HL-60/S4 (cell line): ENCODE measurements around the gene PAX4.

Source experiments
- in situ Hi-C: fragments of 300-500 bp; cut with MboI; formaldehyde crosslinking; loops from 2 replicates; pipeline ENCODE4 v1.14.3; 2022; ENCODE audit warnings: low sequenced_read_pairs

The PAX4 gene

GRCh38 chr7:127618042-127618441, at the start of gene PAX4:
Gene PAX4, minus strand, starts transcription at chr7:127618142. Its CDS starts 2,214 bp downstream, at chr7:127615928.
- in situ Hi-C loops, result no loop called here

GRCh38 chr7:127667017-127667670, 49.2 kb upstream of the PAX4 start:
- in situ Hi-C loops, result no loop called here

- in situ Hi-C loops, result no loop called here
Measured at GRCh38 chr7:127666602-127667001, 48.7 kb upstream of the PAX4 start.

GRCh38 chr7:127665922-127666321, 48.0 kb upstream of the PAX4 start:
- in situ Hi-C loops, result no loop called here

GRCh38 chr7:127658970-127659630, 41.2 kb upstream of the PAX4 start:
- in situ Hi-C loops, result no loop called here

GRCh38 chr7:127657500-127657899, 39.6 kb upstream of the PAX4 start:
- in situ Hi-C loops, result no loop called here

GRCh38 chr7:127655720-127656119, 37.8 kb upstream of the PAX4 start:
- in situ Hi-C loops, result no loop called here

GRCh38 chr7:127654404-127655394, 36.8 kb upstream of the PAX4 start:
- in situ Hi-C loops, result no loop called here

GRCh38 chr7:127653396-127653795, 35.5 kb upstream of the PAX4 start:
- in situ Hi-C loops, result no loop called here

- in situ Hi-C loops, result no loop called here
Measured at GRCh38 chr7:127652333-127653248, 34.6 kb upstream of the PAX4 start.

- in situ Hi-C loops, result no loop called here
Measured at GRCh38 chr7:127651556-127652332, 33.8 kb upstream of the PAX4 start, which contains the start of gene SND1. Gene SND1, plus strand, starts transcription at chr7:127652194. Its CDS starts 180 bp downstream, at chr7:127652374.

GRCh38 chr7:127650847-127651555, 33.1 kb upstream of the PAX4 start:
- in situ Hi-C loops, result no loop called here

- in situ Hi-C loops, result no loop called here
Measured at GRCh38 chr7:127648986-127649385, 31.0 kb upstream of the PAX4 start.

- in situ Hi-C loops, result no loop called here
Measured at GRCh38 chr7:127647636-127648035, 29.7 kb upstream of the PAX4 start.

- in situ Hi-C loops, result no loop called here
Measured at GRCh38 chr7:127644484-127644883, 26.5 kb upstream of the PAX4 start.

- in situ Hi-C loops, result no loop called here
Measured at GRCh38 chr7:127638197-127638596, 20.3 kb upstream of the PAX4 start.

GRCh38 chr7:127635659-127636285, 17.8 kb upstream of the PAX4 start:
- in situ Hi-C loops, result no loop called here

- in situ Hi-C loops, result no loop called here
Measured at GRCh38 chr7:127632276-127632910, 14.5 kb upstream of the PAX4 start.
